K562 (cell line): ENCODE results near the gene CNNM3. TPM values are rescaled to one million over a fixed set of nuclear protein-coding genes. Genes with fewer than 3 reads are reported as not detected.
A peak's percentile ranks its signal among the peaks of the same experiment; 100 is the strongest.

ENCODE experiments used
- ATAC-seq: fragments of 200-7000 bp; cut with Tn5 transposase; 3 replicates; pipeline ENCODE4 v1.9.1; 2020; ENCODE audit warnings: moderate library complexity
- BruUV-seq: library from RNA; stranded (reverse); fragments of 400-500 nt; replicated peaks from 2 replicates; lab custom pipeline; 2021; lab: Mats Ljungman, UMichigan
- CTCF ChIA-PET: fragments of 300-600 bp; formaldehyde crosslinking; extraction: SDS; loops from one replicate; lab custom pipeline; 2021; ENCODE audit warnings: low intra/inter-chr PET ratio; lab: Yijun Ruan, JAX
- POLR2A ChIA-PET: fragments of 300-600, 350-650 bp; sonication (Branson Sonifier 250); formaldehyde crosslinking; extraction: SDS; loops from one replicate; lab custom pipeline; 2021; ENCODE audit warnings: antibody characterized with exemption, inconsistent platforms; lab: Yijun Ruan, JAX
- DNase-seq, 4 experiments: peaks; one replicate each; pipeline versions ENCODE4 v3.0.0 to v3.0.0-alpha.2; 2011 to 2018; ENCODE audit warnings: low spot score in 3 of 4, mixed read lengths in 3 of 4; ENCODE audit errors: extremely low read depth in 1 of 4
- FAIRE-seq: peaks from 2 replicates; lab custom pipeline; 2011; peaks lifted over from hg19 to GRCh38; lab: Jason Lieb, UNC
- H2AFZ ChIP-seq: 2 replicates; pipeline ENCODE4 v1.6.0; 2011; ENCODE audit warnings: low read depth, low read length, control low read depth, inconsistent platforms
- H3K27ac ChIP-seq: fragments of 200-600 bp; 3 replicates; pipeline ENCODE4 v1.8.0; 2011; ENCODE audit warnings: low read depth, mild to moderate bottlenecking, control low read depth, inconsistent platforms, low read length, moderate library complexity, mixed read lengths; ENCODE audit errors: extremely low read depth
- H3K27me3 ChIP-seq, 2 experiments: fragments of 300-600 bp in 1 of 2; 2 replicates in 1 of 2; 3 replicates in 1 of 2; pipeline versions ENCODE4 v1.6.0 to v1.8.0; 2011; ENCODE audit warnings: inconsistent platforms in 2 of 2, low read length in 2 of 2, mild to moderate bottlenecking in 1 of 2, mixed read lengths in 1 of 2, moderate library complexity in 1 of 2; ENCODE audit not compliant: control insufficient read depth in 2 of 2, insufficient read depth in 2 of 2
- H3K36me3 ChIP-seq: fragments of 300-600 bp; 3 replicates; pipeline ENCODE4 v1.8.0; 2011; ENCODE audit warnings: mild to moderate bottlenecking, low read length, inconsistent platforms; ENCODE audit not compliant: control insufficient read depth, insufficient read depth
- H3K4me1 ChIP-seq, 2 experiments: fragments of 200-600 bp in 1 of 2; replicated peaks in 1 of 2; 2 replicates in 1 of 2; 3 replicates in 1 of 2; pipeline versions ENCODE4 v1.5.1 to v1.8.0; 2011; ENCODE audit warnings: inconsistent platforms in 2 of 2, low read length in 2 of 2, mild to moderate bottlenecking in 1 of 2, mixed read lengths in 1 of 2, moderate library complexity in 1 of 2; ENCODE audit not compliant: control insufficient read depth in 2 of 2, insufficient read depth in 2 of 2
- H3K4me2 ChIP-seq: 2 replicates; pipeline ENCODE4 v1.6.1; 2011; ENCODE audit warnings: low read length, control low read depth, inconsistent platforms, mixed read lengths; ENCODE audit not compliant: insufficient read depth
- H3K4me3 ChIP-seq: fragments of 200-600 bp; sonication (generic), shearing (Covaris generic); 2 replicates; pipeline ENCODE4 v1.5.1; 2016; ENCODE audit warnings: control low read depth, inconsistent platforms
- H3K79me2 ChIP-seq: fragments of 200-600 bp; 3 replicates; pipeline ENCODE4 v1.8.0; 2011; ENCODE audit warnings: low read length, inconsistent platforms; ENCODE audit not compliant: control insufficient read depth, insufficient read depth
- H3K9ac ChIP-seq, 2 experiments: 2 replicates each; pipeline versions ENCODE4 v1.6.0 to v1.6.1; 2011; ENCODE audit warnings: low read depth in 2 of 2, low read length in 2 of 2, control low read depth in 1 of 2, inconsistent platforms in 1 of 2, mild to moderate bottlenecking in 1 of 2, mixed read lengths in 1 of 2; ENCODE audit not compliant: insufficient read depth in 1 of 2
- H3K9me1 ChIP-seq: one replicate; pipeline ENCODE4 v1.6.0; 2011; ENCODE audit warnings: inconsistent platforms, mild to moderate bottlenecking, low read length, moderate library complexity; ENCODE audit not compliant: control insufficient read depth, insufficient read depth
- H3K9me3 ChIP-seq: replicated peaks from 2 replicates; pipeline ENCODE4 v1.5.1; 2011; ENCODE audit warnings: low read depth, low read length, inconsistent platforms; ENCODE audit not compliant: control insufficient read depth, insufficient read depth
- H4K20me1 ChIP-seq: replicated peaks from 2 replicates; pipeline ENCODE4 v1.6.1; 2011; ENCODE audit warnings: low read length, inconsistent platforms, mixed read lengths; ENCODE audit not compliant: control insufficient read depth, insufficient read depth
- POLR2G ChIP-seq: fragments of 200-400 bp; formaldehyde crosslinking; IDR thresholded peaks from 2 replicates; pipeline ENCODE4 v1.6.1; 2017; ENCODE audit warnings: low read depth, mild to moderate bottlenecking, antibody characterized with exemption, low read length, moderate library complexity
- TCFL5 ChIP-seq: fragments of 250-450 bp; sonication (Bioruptor Pico); conservative IDR thresholded peaks from 2 replicates; pipeline ENCODE4 v1.6.1; 2021; ENCODE audit warnings: mild to moderate bottlenecking, moderate library complexity, matching md5 sums
- WGBS: fragments of 100-300 bp; shearing (Covaris generic); methylation state at CpG from one replicate; pipeline ENCODE4 v1.1.6; 2016; ENCODE audit warnings: low coverage, mixed read lengths; ENCODE audit not compliant: insufficient coverage; ENCODE audit errors: missing lambda C conversion rate; 5-methylcytosine and 5-hydroxymethylcytosine counted together
- in situ Hi-C: fragments of 300-500 bp; cut with MboI; formaldehyde crosslinking; loops from 4 replicates; pipeline ENCODE4 v1.15.0; 2018; ENCODE audit warnings: inconsistent platforms, mixed read lengths
- intact Hi-C: fragments of 100-400 bp; cut with micrococcal nuclease; formaldehyde crosslinking; loops from 2 replicates; pipeline ENCODE4 v1.14.2; 2022
- polyA plus RNA-seq, 8 experiments: library from polyadenylated mRNA; depleted of rRNA in 4 of 8; stranded (reverse) in 5 of 8; unstranded in 3 of 8; fragments of >200 nt; fragmentation: Nextera tagmentation in 2 of 8; fragmentation: Illumina TruSeq in 1 of 8; extraction: Ambion mirVana in 2 of 8; extraction: Trizol in 1 of 8; gene quantifications; 2 replicates each; pipeline versions ENCODE4 v1.2.1 to v1.2.3, GENCODE V29; 2011 to 2014; ENCODE audit warnings: inconsistent platforms in 1 of 8, missing spikeins in 1 of 8
- total RNA-seq, 7 experiments: library from RNA; depleted of rRNA in 6 of 7; stranded (reverse); fragments of >200 nt in 6 of 7; fragmentation: Illumina TruSeq in 2 of 7; extraction: Trizol in 2 of 7; gene quantifications; 2 replicates each; pipeline versions ENCODE4 v1.2.1 to v1.2.3, GENCODE V29; 2011 to 2021; ENCODE audit warnings: low replicate concordance in 1 of 7

CNNM3 gene
- total and polyA plus RNA-seq, 9 of the 15 experiments (the other 6 are each of a cell fraction or from before 2014, with no cell fraction given) = 1.4 to 16.9 (median 6.5) TPM

GRCh38 chr2:96863575-96864342 lies 47.7 kb downstream of the CNNM3 start:
- WGBS = 94% methylated on average over 12 of the region's 19 CpGs
- Histone ChIP-seq H4K20me1 (peaks cover 16% of the 10 kb centered on the region; the same call in 1 of the 2 replicates), H3K27me3 (no peaks in the 10 kb centered on the region), H3K27ac (no peak overlapping the region), H3K36me3 (peaks cover 82% of the 10 kb centered on the region), H3K9me3 (no peaks in the 10 kb centered on the region), H3K4me3 (no peak overlapping the region), H2AFZ (no peak overlapping the region), H3K4me2 (no peak overlapping the region), H3K9me1 (peaks cover 11% of the 10 kb centered on the region), H3K9ac (0 out of 4 replicates have a peak overlapping the region, but pooled peaks of 1 of the 2 experiments have one; percentile 38), H3K4me1 (peaks cover 25 to 80% of the 10 kb centered on the region in 2 experiments), H3K79me2 (peaks cover 49% of the 10 kb centered on the region)
- FAIRE-seq = no peak
- BruUV-seq = no TSS peak
- ChIA-PET CTCF (no interaction called here), POLR2A (interaction anchor here (0.5 to 1.7 kb wide), 4 partner anchors 10 to 154 kb away, joined by 3 to 8 read pairs (median 3); no protein-coding TSS in a partner anchor)
- no peak for DNase-seq
- in situ Hi-C loops = loop anchor here (25.0 kb wide), 1 partner anchor 249 kb away; the partner anchor contains the start of gene ANKRD36
- intact Hi-C loops = no loop called here
- no peak for ATAC-seq
- TF ChIP-seq POLR2G = peak; percentile 45; the same call in 1 of the 2 replicates
- no peak for TF ChIP-seq TCFL5 (CRISPR knock-in tag)
